ENCODE data around the gene CDHR3.

Gene CDHR3

DNA sequence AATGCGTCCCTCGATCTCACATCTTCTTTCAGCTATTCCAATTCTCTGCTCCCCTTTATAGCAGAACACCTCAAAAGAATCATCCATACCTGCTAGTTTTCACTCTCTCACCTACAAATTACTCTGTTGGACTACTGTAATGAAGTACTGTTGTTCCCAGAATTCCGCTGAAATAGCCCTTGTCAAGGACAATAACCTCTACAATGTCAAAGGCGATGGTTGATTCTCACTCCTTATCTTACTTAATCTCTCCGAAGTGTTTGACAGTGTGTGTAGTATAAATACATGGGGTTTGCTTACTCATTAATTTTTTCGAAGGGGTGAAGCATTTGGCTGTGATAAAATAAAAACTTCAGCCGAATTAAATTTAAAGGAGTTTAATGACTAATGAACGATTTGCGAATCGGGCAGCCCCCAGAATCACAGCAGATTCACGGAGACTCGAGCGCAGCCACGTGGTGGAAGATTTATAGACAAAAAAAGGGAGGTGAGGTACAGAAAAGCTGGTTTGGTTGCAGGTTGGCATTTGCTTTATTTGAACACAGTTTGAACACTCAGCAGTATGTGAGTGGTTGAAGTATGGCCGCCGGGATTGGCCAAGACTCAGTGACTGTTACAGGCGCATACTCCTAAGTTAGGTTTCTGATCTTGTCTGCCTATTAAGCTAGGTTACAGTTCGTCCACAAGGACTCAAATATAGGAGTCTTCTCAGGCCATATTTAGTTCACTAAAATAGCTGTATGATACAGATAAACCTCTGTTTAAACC lies 119.2 kb downstream of the CDHR3 start:
- DNase-seq (ENCODE audit: low read depth in 4 of 4, low spot score in 1 of 4): no peak
